Neural cell (in vitro differentiated cells): ENCODE data around the gene KRT80.

Experiments
- CTCF ChIP-seq: fragments of 450-650 bp; IDR thresholded peaks from 2 replicates; pipeline ENCODE4 v1.5.1; 2014; ENCODE audit warnings: antibody characterized with exemption, mild to moderate bottlenecking, moderate library complexity; ENCODE audit not compliant: poor library complexity, severe bottlenecking
- EP300 ChIP-seq: fragments of 450-650 bp; conservative IDR thresholded peaks from 2 replicates; pipeline ENCODE4 v1.6.1; 2014; ENCODE audit warnings: antibody characterized with exemption, mild to moderate bottlenecking, moderate library complexity; ENCODE audit not compliant: poor library complexity, severe bottlenecking
- EZH2 ChIP-seq: fragments of 200-600, 300-800 bp; shearing (Covaris generic), sonication (generic); IDR thresholded peaks from 2 replicates; pipeline ENCODE4 v1.6.1; 2014; ENCODE audit warnings: antibody characterized with exemption, low read length, borderline replicate concordance, mild to moderate bottlenecking; ENCODE audit not compliant: insufficient read depth, poor library complexity, severe bottlenecking
- MXI1 ChIP-seq: fragments of 450-650 bp; conservative IDR thresholded peaks from 2 replicates; pipeline ENCODE4 v1.6.1; 2014; ENCODE audit warnings: antibody characterized with exemption, mild to moderate bottlenecking; ENCODE audit not compliant: poor library complexity, severe bottlenecking
- POLR2AphosphoS5 ChIP-seq: IDR thresholded peaks from 2 replicates; pipeline ENCODE4 v1.6.1; 2012
- REST ChIP-seq: IDR thresholded peaks from 2 replicates; pipeline ENCODE4 v1.6.1; 2012; ENCODE audit warnings: borderline replicate concordance
- TAF1 ChIP-seq: IDR thresholded peaks from 2 replicates; pipeline ENCODE4 v1.6.1; 2012; ENCODE audit warnings: low read depth

GRCh38 chr12:52156757-52157565 lies 34.9 kb downstream of the KRT80 start:
- TF ChIP-seq CTCF (peak; percentile 97), MXI1 (no peak), POLR2AphosphoS5 (no peak), TAF1 (no peak), REST (no peak), EP300 (no peak), EZH2 (no peak)
